ENCODE measurements around the gene C6. TPM values are rescaled to one million over a fixed set of nuclear protein-coding genes. Genes with fewer than 3 reads are reported as not detected.

The C6 gene
- polyA plus RNA-seq, 1 donor from 2014 or later = 2.6 TPM

GRCh38 chr5:41093803-41094202 is 119.5 kb downstream of the C6 start:
- Histone ChIP-seq H4K20me1 (ENCODE audit: insufficient read depth) (no peaks in the 10 kb centered on the region), H2AFZ (ENCODE audit: low read depth, low read length) (no peak overlapping the region), H3K79me2 (replicated peaks; ENCODE audit: insufficient read depth, low read length) (no peaks in the 10 kb centered on the region), H3K9ac (ENCODE audit: low read length) (no peak overlapping the region), H3K36me3 (ENCODE audit: insufficient read depth, low read length) (no peaks in the 10 kb centered on the region), H3K27me3 (ENCODE audit: insufficient read depth, low read depth, low read length) (no peaks in the 10 kb centered on the region), H3K9me2 (ENCODE audit: insufficient read depth, low read length) (no peaks in the 10 kb centered on the region), H3K4me2 (ENCODE audit: low read length) (no peak overlapping the region), H3K9me3 (ENCODE audit: low read length) (no peaks in the 10 kb centered on the region), H3K27ac (ENCODE audit: low read length) (no peak overlapping the region), H3F3A (ENCODE audit: insufficient read depth, low read length, poor library complexity, severe bottlenecking) (no peaks in the 10 kb centered on the region), H3K4me3 (ENCODE audit: low read length) (no peak overlapping the region)
- TF ChIP-seq EP300 (conservative IDR thresholded peaks at IDR 0.05; ENCODE audit: poor library complexity, severe bottlenecking) = no peak
- TF ChIP-seq SMC3 (conservative IDR thresholded peaks at IDR 0.05; ENCODE audit: poor library complexity) = no peak
- TF ChIP-seq REST (IDR thresholded peaks at IDR 0.05; ENCODE audit: borderline replicate concordance) = no peak
- TF ChIP-seq POLR2AphosphoS5 (IDR thresholded peaks at IDR 0.05) = no peak

Other genes starting within 250 kb of the C6 start
- gene MROH2B, start 142.2 kb downstream of the C6 start, polyA plus RNA-seq = not detected in 2 replicates

Data from neural cell (in vitro differentiated cells).